Measurements from ENCODE around the gene C6orf120. TPM values are rescaled to one million over a fixed set of nuclear protein-coding genes. Genes with fewer than 3 reads are reported as not detected.

The C6orf120 gene
- total and polyA plus RNA-seq, 2 of the 13 experiments (the other 11 are each of a cell fraction or from before 2014, with no cell fraction given), result 21.7 to 29.9 TPM

GRCh38 chr6:169724494-169725124, 22.7 kb downstream of the C6orf120 start, which contains the start of gene PHF10:
TSS of gene PHF10 (minus strand) at chr6:169724500. CDS start at chr6:169723931, 569 bp downstream.
- Histone ChIP-seq H3K4me1 (ENCODE audit: insufficient read depth, low read length) (peaks cover 53% of the 10 kb centered on the region), H4K20me1 (ENCODE audit: insufficient read depth, low read length) (peaks cover 36% of the 10 kb centered on the region), H3K9me3 (ENCODE audit: low read length) (no peaks in the 10 kb centered on the region), H3K27me3 (ENCODE audit: control insufficient read depth in 1 of 2, insufficient read depth in 2 of 2, low read length in 2 of 2) (no peaks in the 10 kb centered on the region; a peak in 1 of 5 replicates), H3K9ac (ENCODE audit: insufficient read depth, low read depth, low read length) (peak within 1 kb of the TSS; percentile 100), H3K36me3 (replicated peaks in 1 of 2; ENCODE audit: control insufficient read depth in 1 of 2, insufficient read depth in 2 of 2, low read length in 2 of 2) (peaks cover 0 to 2% of the 10 kb centered on the region in 2 experiments; a peak in 3 of 5 replicates), H3K27ac (ENCODE audit: extremely low read length, insufficient read depth, low read length) (peak within 1 kb of the TSS; percentile 100), H2AFZ (ENCODE audit: low read length) (no peak within 1 kb of the TSS), H3K4me2 (ENCODE audit: low read depth, low read length) (peak within 1 kb of the TSS; percentile 94), H3K4me3 (replicated peaks in 1 of 3; ENCODE audit: insufficient read depth in 1 of 3, low read depth in 2 of 3, low read length in 3 of 3) (peak within 1 kb of the TSS; percentile 92 to 95 (median 93)), H3K79me2 (ENCODE audit: insufficient read depth, low read length) (peaks cover 39% of the 10 kb centered on the region)
- POLR2A ChIA-PET, result interaction anchor here (0.7 to 5.7 kb wide), 17 partner anchors 10 to 828 kb away, joined by 3 to 92 read pairs (median 5); partner anchors contain the start of genes C6orf120, DYNLT2, ERMARD and PSMB1
- no TSS peak for BruUV-seq (replicated peaks)
- in situ Hi-C loops (cut with HindIII; ENCODE audit: extremely low pct_ligation_motif_present, low pct_unique_long_range_greater_than_20kb) (no loop called here), intact Hi-C loops (cut with micrococcal nuclease; ENCODE audit: unreplicated experiment) (loop anchor here (1.0 to 2.0 kb wide), 2 partner anchors 27 to 74 kb away; partner anchors contain the start of genes DYNLT2 and ERMARD)
- CTCF ChIA-PET (ENCODE audit: low intra/inter-chr PET ratio, low total read pairs), result no interaction called here
- no peak for FAIRE-seq
- DNase-seq (ENCODE audit: low spot score), result peak; percentile 61
- 1% methylated on average over 15 of the region's 89 CpGs for WGBS (ENCODE audit: low lambda C conversion rate)
- peak; percentile 75 for ATAC-seq
- peak; percentile 37; the same call in 1 of the 2 replicates for TF ChIP-seq CSRNP1 (CRISPR knock-in tag; IDR thresholded peaks at IDR 0.05)
- TF ChIP-seq RFX1 (IDR thresholded peaks at IDR 0.05), result no peak
- TF ChIP-seq HNRNPUL1 (IDR thresholded peaks at IDR 0.05; ENCODE audit: low read depth, low read length), result no peak
- TF ChIP-seq PRDM10 (CRISPR knock-in tag; IDR thresholded peaks at IDR 0.05; ENCODE audit: low read depth), result no peak
- peak; percentile 44 for TF ChIP-seq CBX1 (IDR thresholded peaks at IDR 0.05; ENCODE audit: low read depth)
- no peak for TF ChIP-seq PHF21A (CRISPR knock-in tag; IDR thresholded peaks at IDR 0.05)
- TF ChIP-seq CCAR2 (optimal IDR thresholded peaks at IDR 0.05; ENCODE audit: low read depth, low read length), result no peak
- peak; percentile 93 for TF ChIP-seq AFF4 (CRISPR knock-in tag; IDR thresholded peaks at IDR 0.05)
- peak; percentile 62 for TF ChIP-seq RXRA (CRISPR knock-in tag; IDR thresholded peaks at IDR 0.05)
- TF ChIP-seq ZNF326 (CRISPR knock-in tag; IDR thresholded peaks at IDR 0.05; ENCODE audit: borderline replicate concordance), result no peak
- peak; percentile 73 for TF ChIP-seq ZNF777 (CRISPR knock-in tag; IDR thresholded peaks at IDR 0.05)
- 0 out of 2 replicates have a peak, but pooled peaks have one; percentile 95 for TF ChIP-seq EEA1 (CRISPR knock-in tag; IDR thresholded peaks at IDR 0.05; ENCODE audit: borderline replicate concordance)
- TF ChIP-seq ZNF878 (CRISPR knock-in tag; IDR thresholded peaks at IDR 0.05), result no peak
- 0 out of 2 replicates have a peak, but pooled peaks have one; percentile 8 for TF ChIP-seq NFYB (CRISPR knock-in tag; IDR thresholded peaks at IDR 0.05)
- peak; percentile 17 for TF ChIP-seq XRCC5 (optimal IDR thresholded peaks at IDR 0.05; ENCODE audit: low read length)
